Right atrium auricular region (tissue), 2 donors: ENCODE measurements around the gene JARID2. TPM values are rescaled to one million over a fixed set of nuclear protein-coding genes. Genes with fewer than 3 reads are reported as not detected.

Experiments used
- DNase-seq: peaks from one replicate; pipeline ENCODE4 v3.0.0-alpha.2; 2019; ENCODE audit warnings: low spot score
- H3K27ac ChIP-seq, 2 donors: fragments of 200-600 bp; sonication (generic); 1 replicate in 1 of 2; 2 replicates in 1 of 2; pipeline ENCODE4 v1.5.1; 2016 to 2019
- H3K27me3 ChIP-seq, 2 donors: fragments of 200-600 bp; sonication (generic); one replicate each; pipeline versions ENCODE4 v1.5.1 to v1.6.0; 2017 to 2019
- H3K36me3 ChIP-seq: fragments of 200-600 bp; sonication (generic); one replicate; pipeline ENCODE4 v1.5.1; 2016
- H3K4me1 ChIP-seq, 2 donors: fragments of 200-600 bp; sonication (generic); one replicate each; pipeline versions ENCODE4 v1.5.1 to v1.6.0; 2017 to 2019
- H3K4me3 ChIP-seq, 2 donors: fragments of 200-600 bp; sonication (generic); 1 replicate in 1 of 2; 2 replicates in 1 of 2; pipeline ENCODE4 v1.5.1; 2017 to 2019; ENCODE audit warnings: mild to moderate bottlenecking in 1 of 2, moderate library complexity in 1 of 2
- H3K9me3 ChIP-seq, 2 donors: fragments of 200-600 bp; sonication (generic); one replicate each; pipeline ENCODE4 v1.5.1; 2019
- CTCF ChIP-seq, 2 donors: fragments of 200-600 bp; sonication (generic); IDR thresholded peaks; one replicate each; pipeline ENCODE4 v1.5.1; 2019; ENCODE audit warnings: antibody characterized with exemption in 2 of 2
- total RNA-seq, 2 donors: library from RNA; depleted of rRNA; stranded (reverse); fragments of >200 nt; gene quantifications; one replicate each; pipeline ENCODE4 v1.1.0, GENCODE V29; 2016

Gene JARID2
- total RNA-seq, 2 donors from 2014 or later, result 6.5 to 6.7 TPM

- Histone ChIP-seq H3K27ac (peak overlapping the region; percentile 79 to 80), H3K4me3 (no peak overlapping the region), H3K27me3 (no peaks in the 10 kb centered on the region), H3K4me1 (peaks cover 0 to 68% of the 10 kb centered on the region in 2 donors), H3K36me3 (no peaks in the 10 kb centered on the region), H3K9me3 (no peaks in the 10 kb centered on the region)
- no peak for TF ChIP-seq CTCF (IDR thresholded peaks at IDR 0.05)
- no peak for DNase-seq
These were observed 155.9 kb downstream of the JARID2 start for GRCh38 chr6:15401769-15402250.

GRCh38 chr6:15402406-15403045, 156.7 kb downstream of the JARID2 start:
- no peak for DNase-seq
- no peaks in the 10 kb centered on the region for H3K27me3 ChIP-seq
- peak overlapping the region; percentile 79 to 80 for H3K27ac ChIP-seq
- H3K9me3 ChIP-seq, result no peaks in the 10 kb centered on the region
- H3K36me3 ChIP-seq, result no peaks in the 10 kb centered on the region
- peaks cover 0 to 69% of the 10 kb centered on the region in 2 donors for H3K4me1 ChIP-seq
- H3K4me3 ChIP-seq, result no peak overlapping the region
- no peak for TF ChIP-seq CTCF (IDR thresholded peaks at IDR 0.05)

GRCh38 chr6:15403094-15403755, 157.4 kb downstream of the JARID2 start:
- DNase-seq, result no peak
- Histone ChIP-seq H3K9me3 (no peaks in the 10 kb centered on the region), H3K4me3 (no peak overlapping the region), H3K27ac (peak overlapping the region; percentile 79 to 80), H3K4me1 (peaks cover 0 to 76% of the 10 kb centered on the region in 2 donors), H3K27me3 (no peaks in the 10 kb centered on the region), H3K36me3 (no peaks in the 10 kb centered on the region)
- no peak for TF ChIP-seq CTCF (IDR thresholded peaks at IDR 0.05)

- Histone ChIP-seq H3K27me3 (no peaks in the 10 kb centered on the region), H3K9me3 (no peaks in the 10 kb centered on the region), H3K36me3 (no peaks in the 10 kb centered on the region), H3K27ac (no peak overlapping the region), H3K4me3 (no peak overlapping the region), H3K4me1 (peaks cover 0 to 75% of the 10 kb centered on the region in 2 donors)
- no peak for DNase-seq
- no peak for TF ChIP-seq CTCF (IDR thresholded peaks at IDR 0.05)
These were observed 158.8 kb downstream of the JARID2 start for GRCh38 chr6:15404685-15404980.

- no peaks in the 10 kb centered on the region for H3K27me3 ChIP-seq
- peaks cover 0 to 68% of the 10 kb centered on the region in 2 donors for H3K4me1 ChIP-seq
- no peaks in the 10 kb centered on the region for H3K36me3 ChIP-seq
- no peaks in the 10 kb centered on the region for H3K9me3 ChIP-seq
- H3K27ac ChIP-seq, result no peak overlapping the region
- no peak for DNase-seq
- TF ChIP-seq CTCF (IDR thresholded peaks at IDR 0.05), result no peak
- H3K4me3 ChIP-seq, result no peak overlapping the region
These were observed 159.5 kb downstream of the JARID2 start for GRCh38 chr6:15405129-15406068.
